H9 (cell line): ENCODE measurements around the gene EPC1. TPM values are rescaled to one million over a fixed set of nuclear protein-coding genes. Genes with fewer than 3 reads are reported as not detected.

Source experiments
- total RNA-seq: library from RNA; stranded (reverse); gene quantifications from 2 replicates; pipeline ENCODE4 v1.2.1, GENCODE V29; 2021

The EPC1 gene
- total RNA-seq, 1 experiment from 2014 or later, result 32.5 TPM

Other genes starting within 250 kb of the EPC1 start
- 1.1 and 1.6 TPM in 2 replicates for gene CCDC7, start 99.0 kb upstream of the EPC1 start, total RNA-seq